ENCODE measurements around the gene PPP2R2B.
A peak's percentile ranks its signal among the peaks of the same experiment; 100 is the strongest.

The PPP2R2B gene

DNA sequence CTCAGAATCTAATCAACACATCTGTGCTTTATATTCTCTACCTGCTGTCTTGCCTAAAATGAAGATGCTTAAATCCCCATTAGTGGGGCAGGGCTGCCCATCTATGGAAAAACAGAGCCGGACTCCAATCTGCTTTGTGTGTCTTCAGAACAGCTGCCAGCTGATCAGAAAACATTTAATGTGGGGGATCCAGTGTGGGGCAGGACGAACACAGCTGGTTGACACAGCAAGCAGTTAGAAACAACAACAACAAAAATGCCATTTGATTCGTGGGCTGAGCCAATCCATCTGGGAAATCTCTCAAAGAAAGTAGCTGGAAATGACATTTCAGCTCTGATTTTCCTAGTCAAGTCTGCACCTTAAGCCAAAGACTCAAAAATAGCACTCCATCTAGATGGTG is 99.8 kb downstream of the PPP2R2B start:
- DNase-seq, result no peak

DNA sequence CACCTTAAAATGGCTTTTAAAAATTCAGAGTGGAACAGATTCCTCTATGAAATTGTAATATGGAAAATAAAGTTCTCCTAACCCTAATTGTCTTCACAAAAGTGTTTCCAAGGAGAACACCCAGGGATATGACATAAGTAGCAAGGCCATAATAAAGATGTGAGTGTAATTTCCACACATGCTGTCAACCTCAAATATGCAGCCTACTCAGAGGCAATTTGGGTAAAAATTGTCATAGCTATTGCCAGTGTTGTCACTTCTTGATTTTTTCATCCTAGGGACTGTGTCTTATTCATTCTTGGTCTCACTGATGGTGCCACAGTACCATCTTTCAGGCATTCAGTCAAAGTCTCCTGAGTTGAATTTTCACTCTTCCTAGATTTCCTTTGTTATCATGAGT is 100.3 kb downstream of the PPP2R2B start:
- DNase-seq, result no peak

DNA sequence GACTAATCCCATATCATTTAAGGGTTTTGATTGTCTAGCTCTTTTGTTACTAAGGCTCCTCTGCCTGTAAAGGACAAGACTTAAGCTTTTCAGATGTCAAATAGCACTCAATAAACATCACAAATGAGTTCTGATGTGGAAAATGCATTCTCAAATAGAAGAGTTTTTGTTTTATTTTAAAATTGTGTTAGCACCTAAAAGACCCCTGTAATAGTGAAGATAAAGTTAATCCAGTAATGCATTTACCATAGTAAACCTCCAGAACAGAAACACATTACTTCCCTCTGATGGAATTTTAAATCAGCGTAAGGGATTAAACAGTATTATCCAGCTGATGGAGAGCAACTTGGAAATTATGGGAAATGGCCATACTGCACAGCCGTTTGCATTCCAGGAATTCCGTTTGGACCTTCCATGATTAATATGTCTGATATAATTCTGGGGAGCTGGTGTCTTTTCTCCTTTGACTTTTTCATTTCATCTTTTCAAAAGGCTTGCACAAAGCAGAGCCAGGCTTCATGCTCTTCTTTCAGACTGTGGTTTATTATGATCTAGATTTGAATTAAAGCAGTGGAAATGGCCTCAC is 105.6 kb downstream of the PPP2R2B start:
- DNase-seq, result no peak

DNA sequence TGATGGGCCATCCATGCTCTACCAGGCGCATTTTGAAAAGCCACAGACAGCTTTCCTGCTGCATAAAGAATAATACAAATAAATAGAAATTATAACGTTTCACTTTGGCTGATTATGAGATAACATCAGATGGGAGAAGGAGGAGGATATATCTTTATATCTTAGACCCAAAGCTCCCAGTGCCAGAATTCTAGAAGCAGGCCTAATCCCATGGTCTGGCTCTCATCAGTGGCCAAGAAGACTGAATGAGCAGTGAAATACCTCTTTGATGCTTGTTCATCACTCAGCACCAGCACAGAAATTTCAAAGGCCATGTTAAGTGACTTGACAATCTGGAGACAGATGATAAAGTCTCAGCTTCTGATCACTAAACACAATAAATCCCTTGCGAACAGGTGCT is 107.6 kb downstream of the PPP2R2B start:
- no peak for DNase-seq

DNA sequence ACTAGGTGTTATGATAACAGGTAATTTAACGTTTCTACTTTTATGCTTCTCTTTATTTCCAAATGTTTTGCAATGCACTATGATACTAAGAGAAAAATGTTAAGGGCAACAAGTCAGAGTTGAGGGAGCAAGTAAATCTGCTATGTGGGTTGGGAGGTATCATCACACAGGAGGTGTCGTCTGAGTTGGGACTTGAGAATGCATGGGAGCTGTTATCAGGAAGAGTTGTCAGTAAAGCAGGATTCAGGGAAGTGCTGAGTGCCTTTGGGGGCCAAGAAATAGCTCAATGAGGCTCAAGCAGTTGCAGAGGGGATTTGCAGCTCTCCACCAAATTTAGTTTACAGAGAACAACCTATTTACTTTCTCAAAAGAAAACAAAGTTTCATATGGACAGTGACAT is 108.0 kb downstream of the PPP2R2B start:
- no peak for DNase-seq

DNA sequence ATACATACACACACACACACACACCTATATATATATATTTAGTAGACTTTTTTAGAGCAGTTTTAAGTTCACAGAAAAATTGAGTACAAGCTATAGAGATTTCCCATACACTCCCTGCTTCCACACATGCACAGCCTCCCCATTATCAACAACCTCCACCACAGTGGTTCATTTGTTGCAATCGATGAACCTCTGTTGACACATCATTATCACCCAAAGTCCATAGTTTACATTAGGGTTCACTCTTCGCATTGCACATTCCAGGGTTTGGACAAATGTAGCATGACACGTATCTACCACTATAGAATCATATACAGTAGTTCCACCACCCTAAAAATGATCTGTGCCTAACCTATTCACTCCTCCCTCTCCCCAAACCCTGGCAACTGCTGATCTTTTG is 111.0 kb downstream of the PPP2R2B start:
- DNase-seq, result no peak

DNA sequence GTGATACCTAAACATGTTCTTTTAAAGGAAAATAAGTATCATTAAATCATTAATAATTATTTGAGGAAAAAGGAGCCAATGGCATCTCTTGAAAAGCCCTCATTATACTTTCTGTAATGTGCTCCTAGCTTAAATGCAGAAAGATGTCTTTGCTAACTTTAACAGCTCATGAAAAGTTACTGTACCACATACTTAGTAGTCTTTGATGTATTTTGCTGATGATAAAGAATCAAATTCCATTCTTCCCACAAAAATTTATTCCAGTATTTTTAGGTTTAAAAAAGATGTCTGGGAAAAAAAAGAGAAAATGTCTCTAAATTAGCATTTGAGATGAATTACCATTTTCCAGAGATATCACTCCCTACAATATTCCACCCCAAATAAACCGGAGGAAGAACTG is 112.5 kb downstream of the PPP2R2B start:
- DNase-seq, result no peak

DNA sequence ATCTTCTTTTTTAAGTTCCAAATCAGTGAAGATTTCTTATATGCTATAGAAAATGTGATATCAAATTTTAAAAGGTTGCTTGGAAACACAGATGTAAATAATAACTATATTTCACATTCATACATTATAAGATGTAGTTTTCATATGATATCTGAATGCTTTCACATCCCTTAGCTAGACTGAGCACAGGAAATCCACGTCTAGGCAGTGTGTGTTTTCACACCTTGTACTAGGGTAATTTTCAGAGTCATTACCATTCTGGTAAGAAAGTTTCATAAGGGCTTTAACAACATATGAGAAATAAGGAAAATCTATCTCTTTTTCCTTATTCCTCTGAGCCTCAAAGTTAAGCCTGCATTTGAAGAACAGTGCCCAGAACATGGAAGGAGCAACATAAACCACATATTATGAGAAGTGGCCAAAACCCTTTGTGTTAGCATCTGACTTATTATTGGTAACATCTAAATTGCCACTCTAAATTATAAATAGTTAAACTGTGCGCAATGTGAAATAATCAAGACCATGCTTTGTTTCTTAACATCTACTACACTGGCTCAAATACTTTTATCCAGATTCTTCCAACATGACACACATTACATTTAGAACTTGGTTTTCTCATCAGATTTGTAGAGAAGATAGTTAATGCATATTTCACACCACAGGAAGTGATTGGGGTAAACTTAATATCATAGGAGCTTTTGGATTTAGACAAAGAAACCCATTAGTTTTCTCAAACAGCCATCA is 113.3 kb downstream of the PPP2R2B start:
- peak; percentile 19 for DNase-seq

DNA sequence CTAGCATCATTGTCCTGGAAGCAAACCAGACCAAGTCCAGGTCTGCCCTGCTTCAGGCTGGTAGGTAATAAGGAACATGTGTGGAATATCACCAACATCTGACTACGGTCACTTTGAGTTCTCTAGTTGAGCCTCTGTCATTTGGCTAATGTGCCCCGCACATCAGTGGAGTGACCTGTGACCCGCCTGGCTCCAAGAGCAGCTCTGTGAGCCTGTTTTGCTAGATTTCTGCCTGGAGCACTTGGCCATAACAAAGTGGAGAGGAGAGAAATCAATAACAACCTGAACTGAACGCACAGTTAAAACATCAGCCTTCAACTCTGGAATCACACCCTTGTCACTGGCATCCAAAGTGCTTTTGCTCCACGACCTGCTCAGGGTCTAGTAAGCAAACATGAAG is 115.7 kb downstream of the PPP2R2B start:
- no peak for DNase-seq

DNA sequence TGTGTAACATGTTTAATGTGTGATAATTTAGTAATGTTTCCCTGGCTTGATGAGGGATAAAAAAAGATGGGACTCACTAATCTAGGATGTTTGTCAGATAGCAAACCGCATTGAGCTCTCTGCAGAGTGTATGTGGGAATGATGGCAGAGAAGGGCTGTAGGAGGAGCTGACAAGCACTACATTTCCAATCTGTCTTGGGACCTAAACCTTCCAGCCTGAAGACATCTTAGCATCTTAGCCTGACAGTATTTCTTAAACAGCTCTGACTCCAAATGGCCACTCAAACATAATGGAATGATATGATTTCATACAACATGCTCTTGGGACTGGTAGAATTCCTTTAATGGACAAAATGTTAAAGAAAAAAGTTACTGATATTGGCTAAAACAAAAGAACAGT is 116.7 kb downstream of the PPP2R2B start:
- no peak for DNase-seq

DNA sequence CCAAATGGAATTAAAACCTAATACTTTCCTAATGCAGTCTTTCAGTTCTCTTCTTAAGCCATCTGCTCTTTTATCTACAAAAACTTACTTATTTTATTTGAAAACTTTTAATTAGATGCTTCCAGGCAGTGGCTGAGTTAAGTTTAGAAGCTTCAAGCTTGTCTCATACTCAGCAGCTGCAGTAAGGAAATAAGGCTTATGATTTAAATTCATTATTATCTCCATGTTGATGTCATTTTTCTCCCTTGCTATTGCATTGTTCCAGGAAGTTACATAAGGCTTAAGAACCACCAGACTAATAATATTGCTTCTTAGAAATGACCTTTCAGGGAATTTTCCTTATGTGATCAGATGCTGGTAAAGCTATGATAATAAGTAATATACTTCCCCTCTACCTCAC is 119.6 kb downstream of the PPP2R2B start:
- DNase-seq, result no peak

DNA sequence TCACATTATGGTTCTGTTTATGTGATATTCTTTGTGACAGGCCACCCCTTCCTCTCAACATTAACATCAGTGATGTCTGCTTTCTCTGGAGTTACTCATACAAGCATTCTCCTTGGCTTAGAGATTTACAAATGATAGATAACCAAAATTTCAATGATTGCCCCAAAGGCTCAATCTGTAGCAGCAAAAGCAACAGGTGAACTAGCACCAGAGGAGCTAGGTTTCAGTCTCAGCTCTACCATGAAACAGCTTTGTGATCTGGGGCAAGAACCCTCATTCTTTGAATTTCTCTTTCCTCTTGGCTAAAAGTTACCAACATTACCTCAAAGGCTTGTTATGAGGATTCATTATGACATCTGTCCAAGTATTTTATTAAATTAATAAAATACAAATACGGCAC is 120.5 kb downstream of the PPP2R2B start:
- no peak for DNase-seq

DNA sequence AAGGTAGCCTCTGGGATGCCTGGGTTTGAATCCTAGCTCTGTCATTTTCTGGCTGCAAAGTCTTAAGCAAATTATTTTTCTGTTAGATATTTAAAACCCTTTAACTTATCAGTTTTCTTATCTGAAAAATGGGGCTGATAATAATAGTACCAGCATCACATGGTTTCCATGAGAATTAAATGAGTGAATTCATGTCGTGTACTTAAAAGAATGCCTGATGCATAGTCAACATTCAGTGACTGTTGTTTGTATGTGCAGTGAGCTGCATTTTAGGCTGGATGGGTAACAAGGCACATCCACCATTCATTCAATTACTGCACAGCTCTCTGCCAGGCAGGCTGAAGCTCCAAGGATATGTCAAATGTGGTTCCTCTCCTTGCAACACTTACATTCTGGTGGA is 122.0 kb downstream of the PPP2R2B start:
- DNase-seq, result no peak

DNA sequence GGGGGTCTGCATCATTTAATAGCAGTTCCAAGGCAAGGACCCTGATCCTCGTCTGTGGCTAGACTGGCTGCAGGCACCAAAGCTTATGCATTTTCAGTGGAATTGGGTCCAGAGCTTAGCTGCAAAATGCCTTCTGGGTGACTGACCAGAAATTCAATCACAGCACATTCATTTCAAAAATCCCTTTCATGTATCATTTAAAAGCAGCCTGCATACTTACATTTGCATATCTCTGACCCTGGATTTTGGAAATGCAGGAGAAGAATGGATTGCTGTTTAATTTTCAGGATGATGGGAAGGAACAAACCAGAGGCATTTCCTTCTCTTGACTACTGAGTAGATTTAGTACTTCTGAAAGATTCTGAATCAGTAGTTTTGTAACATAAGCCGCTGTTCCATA is 122.8 kb downstream of the PPP2R2B start:
- no peak for DNase-seq

DNA sequence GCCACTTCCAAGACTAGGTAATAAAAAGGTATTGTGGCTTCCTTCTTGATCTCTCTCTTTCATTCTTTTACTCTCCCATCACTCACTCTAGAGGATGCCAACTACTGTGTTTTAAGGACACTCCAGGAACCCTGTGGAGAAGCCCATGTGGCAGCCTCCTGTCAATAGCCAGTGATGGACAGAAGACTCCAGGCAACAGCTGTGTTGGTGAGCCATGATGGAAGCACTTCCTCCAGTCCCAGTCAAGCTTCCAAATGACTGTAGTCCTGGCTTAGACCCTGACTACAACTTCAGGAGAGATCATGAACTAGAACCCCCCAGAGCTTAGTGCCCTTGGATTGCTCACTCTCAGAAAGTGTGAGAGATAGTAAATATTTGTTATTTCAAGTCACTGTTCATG is 123.9 kb downstream of the PPP2R2B start:
- DNase-seq, result no peak

DNA sequence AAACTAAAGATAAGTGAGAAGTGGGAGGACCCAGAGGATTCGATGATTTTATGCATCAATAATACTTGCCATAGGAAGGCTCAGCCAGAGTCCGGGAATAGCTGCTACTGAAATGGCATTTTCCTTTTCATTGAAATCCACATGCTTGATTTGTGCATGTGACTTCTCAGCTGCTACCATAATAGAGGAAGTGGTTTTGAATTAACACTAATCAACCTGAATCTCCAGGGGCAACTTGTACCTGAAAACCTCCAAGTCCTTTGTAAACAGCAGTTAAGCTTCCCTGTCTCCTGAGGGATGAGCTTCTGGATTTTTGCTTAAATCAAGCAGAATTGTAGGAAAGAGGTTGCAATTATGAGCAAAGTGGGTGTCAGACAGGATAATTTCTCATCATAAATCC is 124.9 kb downstream of the PPP2R2B start:
- no peak for DNase-seq

DNA sequence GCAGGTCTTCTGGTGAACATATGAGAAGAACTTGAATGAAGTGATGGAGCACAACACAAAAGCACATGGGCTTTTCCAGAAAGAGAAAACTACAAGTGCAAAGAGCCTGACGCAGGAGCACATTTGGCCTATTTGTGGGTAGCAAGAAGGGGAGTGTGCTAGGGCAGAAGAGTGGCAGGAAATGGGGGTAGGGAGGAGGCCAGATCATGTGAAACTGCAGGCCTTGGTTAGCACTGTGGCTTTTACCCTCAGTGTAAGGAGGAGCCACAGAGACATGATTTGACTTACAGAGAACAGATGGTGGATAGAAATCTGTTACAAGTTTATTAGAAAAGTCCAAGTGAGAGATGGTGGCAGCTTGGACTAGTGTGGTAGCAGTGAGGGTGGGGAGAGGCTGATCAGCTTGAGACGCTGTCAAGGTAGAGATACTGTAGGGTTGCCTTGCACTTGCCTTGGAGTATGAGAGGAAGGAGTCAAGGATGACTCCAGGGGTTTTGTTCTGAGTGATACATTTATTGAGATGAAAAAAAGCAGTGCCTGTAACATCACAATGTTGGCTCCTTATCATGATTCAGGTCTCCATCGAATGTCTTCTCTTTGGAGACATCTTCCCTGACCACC is 126.7 kb downstream of the PPP2R2B start:
- DNase-seq, result peak; percentile 75

DNA sequence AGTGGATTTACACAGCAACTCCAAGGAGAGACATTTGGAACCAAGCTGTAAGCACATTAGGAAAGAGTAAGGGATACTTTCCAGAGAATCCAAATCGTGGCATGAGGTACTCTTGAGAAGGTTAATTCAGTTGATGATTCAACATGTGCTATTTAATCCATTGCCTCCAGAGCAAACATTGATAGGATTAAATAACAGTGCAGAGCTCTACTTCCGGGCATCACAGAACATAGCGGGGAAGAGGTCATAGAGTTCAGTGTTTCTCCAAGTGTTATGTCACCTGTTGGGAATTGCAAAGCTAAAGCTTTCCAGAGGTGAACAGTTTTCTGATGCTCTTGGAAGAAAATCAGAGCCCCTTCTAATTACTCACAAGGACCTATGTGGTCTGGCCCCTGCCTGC is 127.5 kb downstream of the PPP2R2B start:
- DNase-seq, result no peak

DNA sequence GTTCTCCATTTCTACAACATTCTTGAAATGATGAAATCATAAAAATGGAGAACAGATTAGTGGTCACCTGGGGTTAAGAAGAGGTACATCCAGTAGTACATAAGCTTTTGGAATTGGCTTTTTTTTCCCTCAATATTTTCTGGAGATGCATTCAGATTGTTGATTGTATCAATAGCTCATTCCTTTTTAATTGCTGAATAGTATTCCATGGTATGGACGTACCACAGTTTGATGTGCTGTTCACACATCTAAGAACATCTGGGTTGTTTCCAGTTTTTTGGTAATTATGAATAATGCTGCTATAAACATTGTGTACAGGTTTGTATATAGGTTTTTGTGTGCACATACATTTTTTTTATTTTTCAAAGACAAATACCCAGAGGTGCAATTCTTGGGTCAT is 130.0 kb downstream of the PPP2R2B start:
- DNase-seq, result no peak

DNA sequence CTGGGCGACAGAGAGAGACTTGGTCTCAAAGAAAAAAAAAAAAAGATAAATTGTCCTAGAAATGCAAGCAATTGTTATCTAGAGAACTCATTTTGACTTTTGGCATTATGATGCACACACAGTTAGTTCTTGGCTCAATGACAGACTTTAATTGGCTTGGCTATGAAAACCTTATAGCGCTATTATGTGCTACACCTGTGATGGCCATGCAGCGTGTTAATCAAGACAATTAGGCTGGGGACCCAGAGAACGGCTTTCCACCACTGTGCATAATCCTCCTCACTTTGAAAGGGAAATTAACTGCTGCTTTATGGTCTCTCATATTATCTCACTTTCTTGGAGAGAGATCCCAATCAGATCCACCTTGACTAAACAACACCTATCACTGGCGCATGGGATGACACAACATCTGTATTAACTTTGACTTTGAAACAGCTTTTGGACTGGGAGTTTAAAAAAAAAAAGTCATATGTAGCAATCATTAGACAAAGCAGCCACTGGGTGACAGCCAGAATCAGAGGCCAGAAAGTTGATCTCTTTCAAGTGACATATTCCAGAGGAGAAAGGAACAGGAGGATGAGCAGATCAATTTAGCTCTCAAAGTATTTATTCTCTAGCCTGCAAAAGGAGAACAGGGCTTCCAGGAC is 132.5 kb downstream of the PPP2R2B start:
- no peak for DNase-seq

DNA sequence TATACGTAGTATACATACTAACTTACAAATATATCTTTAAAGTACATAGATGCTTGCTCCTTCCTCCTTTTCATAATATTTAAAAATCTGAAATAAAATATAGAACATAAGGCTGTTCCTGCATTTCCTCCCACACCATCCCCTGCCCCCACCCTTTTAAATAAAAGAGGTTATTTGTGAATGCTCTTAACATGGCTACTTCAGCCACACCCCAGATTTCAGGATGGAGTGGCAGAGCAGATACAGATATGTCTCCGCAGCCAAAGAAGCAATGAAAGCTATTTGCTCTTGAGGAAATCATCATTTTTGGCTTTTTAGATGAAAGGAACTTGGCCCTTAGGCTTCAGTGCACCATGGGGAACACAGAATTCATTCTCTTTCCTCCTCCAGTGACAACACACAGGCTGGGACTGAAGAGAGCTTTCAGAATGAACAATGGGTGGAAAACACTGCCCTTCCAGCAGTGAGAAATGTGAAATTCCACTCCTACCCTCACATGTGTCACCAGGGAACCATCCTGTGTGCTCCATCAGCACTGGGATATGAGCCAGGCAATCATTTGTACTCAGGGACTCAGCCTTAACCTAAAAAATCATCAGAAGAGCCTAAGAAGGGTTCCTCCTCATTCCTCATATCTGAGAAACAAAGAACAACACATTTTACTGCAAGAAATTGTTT is 134.3 kb downstream of the PPP2R2B start:
- DNase-seq, result no peak

DNA sequence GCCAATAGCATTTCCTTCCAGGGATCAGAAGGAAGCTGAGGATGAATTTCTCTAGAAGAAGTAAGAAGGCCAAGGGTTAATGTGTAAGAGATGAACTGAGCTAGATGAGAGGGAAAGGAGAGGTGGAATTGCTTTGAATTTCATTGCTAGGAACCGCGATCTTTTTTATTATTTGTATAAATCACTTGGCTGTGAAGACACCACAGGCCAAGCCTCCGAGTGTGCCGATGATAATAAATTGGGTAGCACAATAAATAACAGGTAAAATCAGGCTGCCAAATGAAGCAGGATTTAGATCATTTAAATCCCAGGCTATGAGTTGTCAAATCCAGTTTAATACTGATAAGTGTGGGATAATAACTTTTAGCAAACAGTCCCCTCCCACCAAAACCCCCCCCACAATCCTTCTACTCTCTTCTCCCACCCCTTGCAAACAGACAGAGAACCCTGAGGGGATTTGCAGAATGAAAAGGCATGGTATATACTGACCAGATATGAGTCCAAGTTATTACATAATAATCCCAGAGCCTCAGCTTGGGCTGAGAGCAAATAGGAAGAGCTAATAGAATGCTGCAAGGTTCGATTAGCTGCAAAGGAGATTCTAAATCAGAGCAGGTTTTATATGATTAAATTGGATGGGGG is 143.5 kb downstream of the PPP2R2B start:
- DNase-seq, result no peak

DNA sequence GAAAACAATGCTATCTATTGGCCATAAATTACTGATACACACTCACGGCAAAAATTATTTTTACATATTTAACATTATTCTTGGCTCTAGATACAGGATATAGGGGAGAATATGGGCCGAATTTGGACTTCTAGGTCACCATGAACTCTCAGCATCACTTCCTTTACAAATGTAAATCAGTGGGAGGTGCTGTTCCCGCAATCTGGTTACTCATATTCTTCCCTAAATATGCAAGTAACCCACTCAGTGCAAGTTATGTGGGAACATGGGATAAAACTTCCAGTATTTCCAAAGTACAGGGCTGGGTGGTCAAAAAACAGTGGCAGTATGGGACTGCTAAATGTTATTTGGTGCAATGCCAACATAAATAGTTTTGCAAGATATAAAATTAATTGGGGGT is 145.6 kb downstream of the PPP2R2B start:
- DNase-seq, result no peak
